Skeletal muscle cell (primary cell): ENCODE data around the gene TBC1D20.
A peak's percentile ranks its signal among the peaks of the same experiment; 100 is the strongest.
"Not testable (repeated sequence)": the region's sequence is repeated elsewhere in the genome, so short reads cannot be mapped to it uniquely, and the experiment has no call there.

ENCODE experiments used
- DNase-seq: peaks from one replicate; pipeline ENCODE4 v3.0.0-alpha.2; 2010; ENCODE audit warnings: low read depth
- H3K4me3 ChIP-seq: 2 replicates; pipeline ENCODE4 v1.5.1; 2011; ENCODE audit warnings: low read depth, mild to moderate bottlenecking, control low read depth, low read length, moderate library complexity

Gene TBC1D20

DNA sequence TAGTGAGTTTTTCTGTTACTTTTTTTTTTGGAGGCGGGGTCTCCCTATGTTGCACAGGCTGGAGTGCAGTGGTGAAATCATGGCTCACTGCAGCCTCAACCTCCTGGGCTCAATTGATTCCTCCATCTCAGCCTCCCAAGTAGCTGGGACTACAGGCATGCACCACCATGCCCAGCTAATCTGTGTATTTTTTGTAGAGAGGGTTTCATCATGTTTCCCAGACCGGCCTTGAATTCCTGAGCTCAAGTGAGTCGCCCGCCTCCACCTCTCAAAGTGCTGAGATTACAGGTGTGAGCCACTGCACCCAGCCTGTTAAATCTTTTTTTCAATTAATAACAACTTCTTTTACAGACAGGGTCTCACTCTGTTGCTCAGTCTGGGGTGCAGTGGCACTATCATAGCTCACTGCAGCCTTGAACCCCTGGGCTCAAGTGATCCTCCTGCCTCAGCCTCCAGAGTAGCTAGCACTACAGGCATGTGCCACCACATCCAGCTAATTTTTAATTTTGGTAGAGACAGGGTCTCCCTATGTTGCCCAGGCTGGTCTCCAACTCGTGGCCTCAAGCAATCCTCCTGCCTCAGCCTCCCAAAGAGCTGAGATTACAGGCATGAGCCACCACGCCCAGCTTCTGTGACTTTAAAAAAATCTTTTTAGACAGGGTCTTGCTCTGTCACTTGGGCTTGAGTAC lies 14.4 kb upstream of the TBC1D20 start:
- not testable (repeated sequence) for H3K4me3 ChIP-seq, DNase-seq

DNA sequence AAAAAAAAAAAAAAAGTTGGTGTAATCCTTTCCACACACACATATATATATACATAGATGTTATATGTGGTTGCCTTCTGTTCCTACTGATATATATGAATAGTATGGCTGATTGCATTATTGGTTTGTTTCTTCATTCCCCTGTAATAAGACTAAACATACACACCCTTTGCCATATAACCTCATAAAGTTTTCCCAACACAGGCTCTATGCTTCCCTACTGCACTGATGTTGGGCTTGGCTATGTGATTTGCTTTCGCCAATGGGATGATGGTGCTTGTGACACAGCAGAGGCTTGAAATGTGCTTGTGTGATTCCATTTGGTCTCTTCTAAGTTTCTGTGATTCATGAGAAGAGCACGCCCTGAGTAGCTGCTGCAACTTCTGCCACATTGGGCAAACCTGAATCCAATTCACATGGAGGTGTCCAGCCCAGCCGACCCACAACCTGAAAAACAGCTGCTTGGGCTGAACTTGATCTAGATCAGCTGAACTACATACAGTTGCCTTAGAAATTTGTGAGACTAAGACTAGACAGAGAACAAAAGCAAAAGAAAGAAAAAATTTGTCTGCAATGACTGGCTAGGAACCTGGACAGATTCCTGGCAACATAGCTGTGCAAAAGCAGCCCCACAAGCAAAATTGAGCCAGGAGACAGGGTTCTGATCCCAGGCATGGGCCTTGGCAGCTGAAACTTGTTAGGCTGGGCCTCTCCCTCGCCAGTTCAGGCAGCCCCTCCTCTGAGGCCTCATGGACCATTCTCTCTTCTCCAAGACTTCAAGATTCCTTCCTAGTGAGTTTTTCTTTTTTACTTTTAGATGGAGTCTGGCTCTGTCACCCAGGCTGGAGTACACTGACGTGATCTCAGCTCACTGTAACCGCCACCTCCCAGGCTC lies 13.4 kb upstream of the TBC1D20 start:
- no peak for DNase-seq

DNA sequence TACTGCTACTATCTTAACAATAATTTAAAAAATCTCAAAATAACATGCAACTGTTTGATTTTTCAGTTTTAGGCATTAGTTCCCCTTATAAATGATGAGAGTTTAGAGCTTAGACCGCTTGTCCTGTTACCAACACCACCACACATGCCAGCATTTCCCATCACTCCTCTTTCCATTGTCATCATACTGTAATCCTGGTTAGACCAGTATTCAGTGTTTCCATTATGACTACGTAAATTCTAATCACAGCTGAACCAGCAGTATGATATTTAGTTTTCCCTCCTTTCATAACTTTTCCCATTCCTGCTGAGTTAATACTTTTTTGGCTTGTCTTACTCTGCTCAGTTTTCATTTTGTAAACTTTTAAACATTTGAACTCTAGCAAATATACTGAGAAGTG lies 12.2 kb upstream of the TBC1D20 start:
- H3K4me3 ChIP-seq, result no peak overlapping the region
- no peak for DNase-seq

More for the DNA sequence above, 13.4 kb upstream of the TBC1D20 start:
- no peak overlapping the region for H3K4me3 ChIP-seq

DNA sequence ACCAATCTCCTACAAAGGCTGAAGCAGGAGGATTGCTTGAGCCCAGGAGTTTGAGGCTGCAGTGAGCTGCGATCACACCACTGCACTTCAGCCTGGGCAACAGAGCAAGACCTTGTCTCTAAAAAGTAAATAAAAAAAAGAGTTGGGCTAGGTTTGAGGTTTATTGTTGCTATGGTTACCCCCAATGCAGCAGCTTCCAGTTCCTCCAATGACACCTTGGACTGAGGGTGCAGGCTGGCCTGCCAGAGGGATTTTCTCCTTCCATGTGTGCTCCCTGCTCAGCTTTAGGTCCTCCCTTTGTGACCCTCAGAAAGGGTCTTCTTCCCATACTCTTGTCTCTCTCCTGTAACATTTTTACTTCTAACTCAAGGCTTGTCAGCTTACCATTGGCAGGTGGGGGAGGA lies 10.6 kb upstream of the TBC1D20 start:
- H3K4me3 ChIP-seq, result no peak overlapping the region
- no peak for DNase-seq

DNA sequence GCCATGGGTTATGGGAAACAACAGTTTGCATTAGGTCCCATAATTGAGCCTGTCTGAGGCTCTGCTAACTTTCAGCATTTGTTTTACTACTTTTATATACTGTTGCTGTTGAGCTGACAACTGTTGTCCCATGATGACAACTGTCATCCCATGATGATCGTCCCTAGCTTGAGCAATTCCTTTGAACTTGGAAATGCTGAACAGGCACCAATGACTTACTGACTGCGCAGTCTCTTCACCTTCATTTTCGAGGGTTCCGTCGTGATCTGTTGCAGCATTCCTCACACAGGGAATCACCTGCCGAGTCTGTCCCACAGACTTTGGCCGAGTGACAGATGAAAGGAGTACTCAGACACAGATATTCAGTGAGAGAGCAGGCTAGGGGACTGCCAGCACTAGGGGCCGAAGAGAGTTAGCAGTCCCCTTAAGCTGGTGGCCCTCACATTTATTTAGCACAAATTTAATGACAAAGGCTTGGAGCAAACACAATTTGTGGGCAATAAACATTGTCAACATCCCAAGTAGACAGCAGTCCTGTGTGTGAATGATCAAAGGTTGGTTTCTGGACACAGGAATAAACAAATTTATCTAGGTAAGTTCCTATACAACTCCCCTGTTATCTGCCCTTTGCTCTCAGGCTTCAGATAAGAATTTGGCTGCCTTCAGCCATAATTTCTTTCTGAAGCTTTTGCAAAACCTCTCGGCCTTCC lies 10.0 kb upstream of the TBC1D20 start:
- no peak for DNase-seq
- no peak overlapping the region for H3K4me3 ChIP-seq

DNA sequence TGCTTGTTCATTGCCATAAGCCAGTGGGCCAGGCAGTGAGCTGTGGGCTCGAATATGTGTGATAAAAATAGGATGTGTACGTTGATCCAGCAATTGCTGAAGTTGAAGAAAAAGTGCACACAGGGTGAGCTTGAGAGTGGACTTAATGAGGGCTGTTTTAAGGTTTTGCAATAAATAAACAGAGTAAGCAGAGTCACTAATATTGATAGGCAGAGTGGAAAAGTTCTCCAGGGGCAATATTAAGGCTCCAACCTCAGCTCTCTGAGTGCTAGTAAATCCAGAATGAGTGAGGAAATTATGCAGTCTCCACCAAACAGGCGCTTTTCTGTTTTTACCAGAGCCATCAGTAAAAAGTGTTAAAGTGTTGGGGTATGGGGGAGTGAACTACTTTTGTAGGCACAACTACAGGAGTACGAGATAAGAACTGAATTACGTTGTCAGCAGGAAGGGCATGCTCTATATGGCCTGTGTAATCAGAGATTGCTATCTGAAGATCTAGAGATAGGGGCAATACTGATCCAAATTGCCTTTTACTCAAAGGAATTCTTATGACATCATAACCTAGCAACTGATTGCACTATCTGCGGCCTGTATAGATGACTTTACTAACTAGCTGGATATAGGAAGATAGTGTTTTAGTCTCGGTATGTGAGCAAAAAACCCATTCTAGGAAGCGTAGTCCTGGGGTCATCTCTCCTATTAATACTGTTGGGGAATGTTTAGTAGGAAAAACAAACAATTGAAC lies 7.6 kb upstream of the TBC1D20 start:
- no peak for DNase-seq

DNA sequence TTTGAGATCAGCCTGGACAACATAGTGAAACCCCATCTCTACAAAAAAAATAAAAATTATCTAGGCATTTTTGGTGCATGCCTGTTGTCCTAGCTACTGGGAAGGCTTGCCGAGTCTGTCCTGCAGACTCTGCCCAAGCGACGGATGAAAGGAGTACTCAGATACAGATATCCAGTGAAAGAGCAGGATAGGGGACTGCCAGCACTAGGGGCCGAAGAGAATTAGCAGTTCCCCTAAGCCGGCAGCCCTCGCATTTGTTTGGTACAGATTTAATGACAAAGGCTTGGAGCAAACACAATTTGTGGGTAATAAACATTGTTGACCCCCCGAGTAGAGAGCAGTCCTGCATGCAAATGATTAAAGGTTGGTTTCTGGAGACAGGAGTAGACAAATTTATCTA lies 5.4 kb upstream of the TBC1D20 start:
- DNase-seq, result no peak
- H3K4me3 ChIP-seq, result no peak overlapping the region

More for the DNA sequence above, 7.6 kb upstream of the TBC1D20 start:
- H3K4me3 ChIP-seq, result no peak overlapping the region

DNA sequence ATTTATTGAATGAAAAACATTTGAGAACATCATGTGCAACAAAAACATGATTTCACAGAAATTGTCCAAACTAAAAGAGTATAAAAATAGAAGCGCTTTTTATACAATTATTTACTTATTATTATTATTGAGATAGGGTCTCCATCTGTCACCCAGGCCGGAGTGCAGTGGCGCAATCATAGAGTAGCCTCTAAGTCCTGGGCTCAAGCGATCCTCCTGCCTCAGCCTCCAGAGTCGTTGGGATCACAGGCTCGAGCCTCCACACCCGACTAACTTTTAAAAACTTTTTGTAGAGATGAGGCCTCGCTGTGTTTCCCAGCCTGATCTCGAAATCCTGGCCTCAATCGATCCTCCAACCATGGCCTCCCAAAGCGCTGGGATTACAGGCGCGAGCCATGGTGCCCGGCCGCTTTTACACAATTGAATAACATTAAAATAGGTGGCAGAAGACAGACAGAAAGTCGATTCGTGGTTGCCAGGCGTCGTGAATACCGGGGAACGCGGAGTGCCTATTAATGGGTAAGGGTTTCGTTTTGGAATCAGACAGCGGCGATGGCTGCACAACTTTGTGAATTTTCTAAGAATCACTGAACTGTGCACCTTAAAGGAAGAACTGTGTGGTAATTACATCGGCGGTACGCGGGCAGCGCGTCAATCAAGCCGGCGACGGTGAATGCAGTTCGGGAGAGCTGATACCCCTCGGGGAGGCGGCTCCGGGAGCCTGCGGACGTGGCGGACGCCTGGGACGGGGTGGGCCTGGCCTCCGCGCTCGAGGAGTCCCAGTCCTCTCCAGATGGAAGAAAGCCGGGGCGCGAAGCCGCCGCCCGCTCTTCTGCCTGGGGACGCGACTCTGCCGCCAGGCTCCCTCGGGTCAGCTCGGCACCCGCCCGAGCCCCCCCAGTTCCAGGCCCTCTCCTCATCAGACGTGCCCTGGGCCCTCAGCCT lies 807 bp downstream of the TBC1D20 start:
- peak overlapping the region; percentile 74 for H3K4me3 ChIP-seq
- DNase-seq, result no peak

DNA sequence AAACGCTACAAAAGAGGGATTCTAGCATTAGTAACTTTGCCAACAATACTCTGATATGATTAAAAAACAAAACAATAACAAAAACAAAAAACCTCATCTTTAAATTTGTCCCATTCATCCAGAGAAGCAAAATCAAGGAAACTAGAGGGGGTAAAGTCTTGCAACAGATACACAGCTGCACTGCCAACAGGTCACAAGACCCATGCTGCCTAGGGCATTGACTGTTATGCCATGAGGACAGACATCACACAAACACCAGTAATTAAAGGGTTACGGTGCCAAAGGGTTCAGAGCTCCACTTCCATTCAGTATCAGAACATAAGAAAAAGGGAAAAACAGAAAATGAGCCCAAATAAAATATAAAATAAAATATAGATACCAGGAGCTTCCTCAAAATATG lies 1.6 kb downstream of the TBC1D20 start:
- H3K4me3 ChIP-seq, result peak overlapping the region; percentile 74
- no peak for DNase-seq

DNA sequence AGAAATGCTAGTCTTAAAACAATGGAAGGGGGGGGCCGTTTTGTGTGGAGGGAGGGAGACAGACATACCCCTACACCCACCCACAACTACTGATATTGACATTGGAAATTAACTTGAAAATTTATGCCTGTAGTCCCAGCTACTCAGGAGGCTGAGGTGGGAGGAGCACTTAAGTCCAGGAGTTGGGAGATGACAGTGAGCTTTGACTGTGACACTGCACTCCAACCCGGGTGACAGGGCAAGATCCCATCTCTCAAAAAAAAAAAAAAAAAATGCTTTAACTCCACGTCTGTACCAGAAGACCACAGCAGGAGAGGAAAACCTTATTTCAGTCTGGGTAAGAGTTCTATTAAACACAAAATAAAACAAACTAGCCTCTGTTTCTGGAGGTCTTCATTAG lies 2.2 kb downstream of the TBC1D20 start:
- no peak for DNase-seq
- H3K4me3 ChIP-seq, result peak overlapping the region; percentile 74

DNA sequence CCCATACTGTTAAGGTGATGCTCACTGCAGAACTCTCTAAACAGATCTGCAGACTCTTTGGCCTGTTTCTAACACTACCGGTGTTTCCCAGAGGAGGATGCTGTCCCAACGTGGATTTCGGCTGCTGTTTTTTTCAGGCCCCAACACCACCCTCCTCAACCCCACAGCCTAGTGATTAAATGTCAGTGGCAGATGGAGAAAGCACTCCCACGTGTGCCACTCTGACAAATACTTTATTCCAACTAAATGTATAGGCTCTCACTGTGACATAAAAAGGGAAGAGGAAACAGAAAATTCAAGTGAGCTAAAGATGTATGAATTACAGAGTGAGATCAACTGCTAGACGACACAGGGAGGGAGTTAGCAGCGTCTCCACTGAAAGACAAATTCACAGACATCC lies 3.6 kb downstream of the TBC1D20 start:
- DNase-seq, result no peak

DNA sequence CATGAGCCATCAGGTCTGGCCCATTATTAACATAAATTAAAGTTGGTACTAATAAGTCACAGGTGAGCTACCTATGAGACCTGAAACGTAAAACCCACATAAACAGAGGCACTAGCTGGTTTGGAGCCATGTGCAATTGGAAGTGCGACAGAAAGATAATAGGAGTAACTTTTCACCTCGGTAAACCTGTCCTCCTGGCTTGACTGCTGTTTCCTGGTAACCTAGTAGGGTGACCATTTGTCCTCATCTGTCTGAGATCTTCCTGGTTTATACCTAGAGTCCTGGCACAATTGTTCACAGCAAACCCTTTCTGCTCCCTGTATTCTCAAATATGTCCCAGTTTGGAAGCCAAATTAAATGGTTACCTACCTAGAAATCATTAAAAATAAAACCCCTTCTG lies 7.4 kb downstream of the TBC1D20 start:
- no peak for DNase-seq
- H3K4me3 ChIP-seq, result no peak overlapping the region

More for the DNA sequence above, 3.6 kb downstream of the TBC1D20 start:
- H3K4me3 ChIP-seq, result no peak overlapping the region

DNA sequence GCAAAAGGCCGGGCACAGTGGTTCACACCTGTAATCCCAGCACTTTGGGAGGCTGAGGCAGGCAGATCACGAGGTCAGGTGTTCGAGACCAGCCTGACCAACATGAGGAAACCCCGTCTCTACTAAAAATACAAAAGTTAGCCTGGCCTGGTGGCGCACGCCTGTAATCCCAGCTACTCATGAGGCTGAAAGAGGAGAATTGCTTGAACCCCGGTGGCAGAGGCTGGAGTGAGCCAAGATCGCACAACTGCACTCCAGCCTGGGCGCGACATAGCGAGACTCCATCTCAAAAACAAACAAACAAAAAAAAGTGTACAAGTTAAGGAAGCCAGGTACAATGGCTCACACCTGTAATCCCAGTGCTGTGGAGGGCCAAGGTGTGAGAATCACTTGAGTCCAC lies 10.3 kb downstream of the TBC1D20 start:
- not testable (repeated sequence) for H3K4me3 ChIP-seq, DNase-seq

DNA sequence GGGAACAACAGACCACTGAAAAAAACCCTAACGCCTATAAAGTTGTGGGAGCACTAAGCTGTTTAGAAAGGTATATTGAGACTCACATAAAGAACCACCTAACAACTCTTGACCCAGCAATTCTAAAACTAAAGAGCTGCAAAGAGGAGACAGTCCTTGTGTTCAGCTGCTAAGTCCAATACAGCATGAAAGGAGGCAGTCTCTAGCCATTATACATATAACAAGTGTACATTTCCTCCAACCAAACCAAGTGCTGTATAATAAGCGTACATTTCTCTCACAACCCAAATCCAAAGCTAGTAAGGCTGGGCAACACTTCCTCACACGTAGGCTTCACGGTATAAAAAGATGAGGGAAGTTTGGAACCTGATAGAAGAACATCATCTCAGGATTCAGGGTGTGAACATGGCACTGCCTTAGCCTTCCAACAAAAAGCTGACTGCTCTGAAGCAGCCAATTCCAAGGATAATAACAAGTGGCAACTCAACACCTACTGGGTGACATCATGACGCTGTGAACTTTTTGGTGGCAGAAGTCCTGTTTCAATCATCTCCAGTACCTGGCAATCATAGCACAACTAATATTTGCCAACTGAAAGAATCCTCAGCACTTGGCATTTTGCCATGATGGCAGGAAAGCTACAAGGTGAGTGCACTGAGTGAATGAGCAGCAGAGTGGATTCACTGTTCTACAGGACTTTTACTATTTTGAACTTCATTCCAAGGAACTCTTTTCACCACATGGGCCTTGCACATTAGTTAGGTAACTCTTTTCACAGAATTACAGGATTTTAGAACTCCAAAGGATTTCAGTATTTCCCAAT lies 16.6 kb downstream of the TBC1D20 start:
- no peak overlapping the region for H3K4me3 ChIP-seq
- no peak for DNase-seq

DNA sequence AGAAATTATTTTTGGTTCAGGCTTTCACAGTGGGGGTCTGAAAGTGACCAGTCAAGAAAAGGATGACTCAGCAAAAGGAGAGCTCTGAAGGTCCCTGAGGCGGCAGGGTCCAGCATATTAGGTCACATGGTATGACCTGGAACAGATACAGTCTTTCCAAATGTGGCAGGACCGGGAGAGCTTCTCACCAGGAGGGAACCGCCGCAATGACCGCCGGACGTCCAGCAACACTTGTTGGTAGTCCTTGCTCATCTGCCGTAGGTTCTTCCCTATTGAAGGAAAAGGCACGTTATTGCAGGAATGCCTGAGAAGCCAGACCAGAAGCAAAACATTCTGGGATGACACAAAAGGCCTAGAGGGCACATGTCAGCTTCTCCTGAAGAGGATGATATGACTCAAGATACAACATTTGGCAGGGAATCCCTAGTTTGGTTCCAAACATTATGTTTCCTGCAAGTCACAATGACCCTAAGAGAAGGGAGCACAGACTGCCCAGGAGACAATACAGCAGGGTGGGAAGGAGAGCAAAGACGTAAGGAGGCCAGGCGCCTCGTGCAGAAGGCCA lies 17.4 kb downstream of the TBC1D20 start:
- no peak overlapping the region for H3K4me3 ChIP-seq
- no peak for DNase-seq

DNA sequence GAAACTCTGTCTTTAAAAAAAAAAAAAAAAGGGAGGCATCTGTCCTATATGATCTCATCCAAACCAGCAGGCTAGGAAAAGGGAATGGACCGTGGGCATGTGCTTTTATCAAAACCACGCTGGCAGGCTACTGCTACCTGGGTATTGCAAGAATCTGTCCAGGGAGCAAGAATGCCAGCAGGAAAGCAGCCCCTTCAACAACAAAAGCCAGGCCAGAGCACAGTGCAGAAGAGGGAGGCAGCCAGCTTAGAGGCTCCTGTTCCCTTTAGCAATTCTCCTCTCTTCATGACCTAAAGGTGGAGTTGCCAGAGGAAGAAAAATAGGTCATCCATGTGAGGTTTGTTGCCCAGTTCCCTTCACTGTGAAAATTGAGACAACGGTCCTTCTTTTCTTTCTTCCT lies 18.2 kb downstream of the TBC1D20 start:
- no peak overlapping the region for H3K4me3 ChIP-seq
- no peak for DNase-seq

DNA sequence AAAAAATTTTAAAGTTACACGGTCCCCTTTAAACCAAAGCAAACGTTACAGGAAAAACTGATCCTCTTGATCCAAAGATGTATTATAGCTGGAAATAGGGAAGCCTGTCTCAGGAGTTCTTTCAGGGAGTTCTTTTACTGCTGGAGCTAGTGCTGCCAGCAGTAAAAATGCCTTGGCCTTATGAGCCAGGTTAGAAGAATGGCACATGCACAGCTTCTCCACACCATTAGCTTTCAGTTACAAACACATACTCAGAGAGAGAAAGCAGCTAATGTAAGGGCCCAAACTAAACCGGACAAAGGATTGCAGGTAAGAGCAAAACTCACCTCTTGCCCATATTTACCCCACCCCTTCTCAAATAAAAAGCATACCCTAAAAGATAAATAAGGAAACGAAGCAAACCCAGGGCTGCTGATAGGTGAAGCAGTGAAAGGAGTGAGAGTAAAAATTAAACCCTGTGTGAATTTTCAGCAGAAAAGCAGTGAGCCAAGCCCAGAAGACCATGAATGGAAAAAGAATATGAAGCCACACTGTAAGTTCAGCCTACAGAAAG lies 19.0 kb downstream of the TBC1D20 start:
- H3K4me3 ChIP-seq, result no peak overlapping the region
- DNase-seq, result no peak
